Gastroesophageal sphincter (tissue), 3 donors: Measurements from ENCODE around the gene ICA1.

Source experiments
- CTCF ChIP-seq, 4 experiments: fragments of 200-600 bp in 2 of 4; fragments of 450-650 bp in 2 of 4; sonication (generic) in 1 of 4; IDR thresholded peaks; one replicate each; pipeline ENCODE4 v1.5.1; 2017 to 2019; ENCODE audit warnings: antibody characterized with exemption in 4 of 4, mild to moderate bottlenecking in 2 of 4, moderate library complexity in 2 of 4
- POLR2AphosphoS5 ChIP-seq: sonication (generic); formaldehyde crosslinking; IDR thresholded peaks from one replicate; pipeline ENCODE4 v1.6.1; 2017; ENCODE audit warnings: antibody characterized with exemption

DNA sequence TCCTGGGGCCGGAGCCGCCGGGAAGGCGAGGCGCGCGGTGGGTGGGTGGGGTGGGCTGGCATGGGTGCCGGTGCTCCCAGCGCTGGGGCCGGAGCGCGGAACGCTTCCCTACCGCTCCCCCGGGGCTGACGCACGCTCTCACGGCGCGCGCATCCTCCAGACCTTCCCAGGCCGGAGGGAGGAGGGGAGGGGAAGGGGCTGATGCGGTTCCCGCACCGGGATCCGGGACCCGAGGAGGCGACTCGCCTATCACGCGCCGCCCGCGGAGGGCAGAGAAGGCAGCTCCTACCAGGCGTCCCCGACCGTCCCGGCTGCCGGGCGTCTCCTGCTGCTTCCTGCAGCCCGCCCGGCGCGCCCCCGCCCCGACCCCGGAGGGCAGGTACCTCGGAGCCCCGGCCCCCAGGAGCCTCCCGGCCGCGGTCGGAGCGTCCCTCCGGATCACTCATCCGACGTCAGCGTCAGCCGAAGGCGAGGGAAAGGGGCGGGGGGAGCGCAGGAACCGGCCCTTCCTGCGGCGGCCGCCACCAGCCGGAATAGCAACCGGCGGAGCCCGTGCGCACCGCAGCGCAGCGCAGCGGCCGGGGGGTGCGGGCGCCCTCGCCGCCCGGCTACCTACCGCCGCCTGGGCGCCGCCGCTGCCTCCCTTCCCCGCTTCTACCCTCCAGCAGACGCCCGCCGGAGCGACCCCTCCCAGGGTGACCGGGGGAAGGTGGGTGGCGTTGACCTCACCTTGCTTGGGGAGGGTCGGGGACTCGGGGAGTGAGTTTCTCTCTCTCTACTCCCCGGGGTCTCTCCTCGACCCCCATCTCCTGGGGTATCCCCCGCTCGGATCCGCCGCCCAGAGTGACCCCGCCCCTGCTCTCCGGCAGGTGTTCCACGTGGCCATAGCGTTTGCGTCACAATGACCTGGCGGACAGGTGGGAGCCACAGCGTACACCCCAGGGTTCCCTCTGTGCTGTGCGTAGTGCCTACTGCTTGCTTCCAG is at the start of gene ICA1:
- TF ChIP-seq CTCF (IDR thresholded peaks at IDR 0.05): no peak
- no peak for TF ChIP-seq POLR2AphosphoS5
